HCT116 (cell line): ENCODE results near the gene GRID2.

Source experiments
- REST ChIP-seq: IDR thresholded peaks from 2 replicates; pipeline ENCODE4 v1.6.1; 2012; ENCODE audit warnings: low read depth
- TF ChIP-seq, protein P1 (sequence below), 3 experiments: fragments of 200-600 bp in 1 of 3; sonication (generic) in 1 of 3; IDR thresholded peaks in 2 of 3; conservative IDR thresholded peaks in 1 of 3; 2 replicates each; pipeline ENCODE4 v1.5.1; 2012 to 2017; ENCODE audit warnings: low read depth in 2 of 3, low read length in 2 of 3, antibody characterized with exemption in 1 of 3, borderline replicate concordance in 1 of 3, control low read depth in 1 of 3, mild to moderate bottlenecking in 1 of 3, mixed read lengths in 1 of 3, mixed run types in 1 of 3, moderate library complexity in 1 of 3; ENCODE audit not compliant: insufficient read depth in 1 of 3

DNA sequence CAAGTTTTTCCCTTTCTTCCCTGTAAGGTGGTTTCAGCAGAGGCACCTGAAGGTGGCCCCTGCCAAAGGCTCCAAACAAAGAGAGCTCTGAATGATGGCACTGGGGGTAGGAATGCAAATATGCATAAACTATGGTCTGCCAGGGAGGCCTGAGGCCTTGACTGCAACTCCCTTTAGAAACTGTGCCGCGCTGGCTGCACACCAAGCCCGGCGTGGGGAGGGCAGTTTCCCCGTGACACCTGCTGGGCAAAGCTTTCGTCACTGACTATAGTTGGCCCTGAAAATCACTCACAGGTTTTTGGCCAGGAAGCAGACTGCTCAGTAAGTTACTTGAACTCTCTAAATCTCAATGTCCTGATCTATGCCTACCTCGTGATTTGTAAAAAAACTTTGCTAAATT lies 1427.0 kb downstream of the GRID2 start:
- TF ChIP-seq REST, result no peak
- TF ChIP-seq, protein P1, sequence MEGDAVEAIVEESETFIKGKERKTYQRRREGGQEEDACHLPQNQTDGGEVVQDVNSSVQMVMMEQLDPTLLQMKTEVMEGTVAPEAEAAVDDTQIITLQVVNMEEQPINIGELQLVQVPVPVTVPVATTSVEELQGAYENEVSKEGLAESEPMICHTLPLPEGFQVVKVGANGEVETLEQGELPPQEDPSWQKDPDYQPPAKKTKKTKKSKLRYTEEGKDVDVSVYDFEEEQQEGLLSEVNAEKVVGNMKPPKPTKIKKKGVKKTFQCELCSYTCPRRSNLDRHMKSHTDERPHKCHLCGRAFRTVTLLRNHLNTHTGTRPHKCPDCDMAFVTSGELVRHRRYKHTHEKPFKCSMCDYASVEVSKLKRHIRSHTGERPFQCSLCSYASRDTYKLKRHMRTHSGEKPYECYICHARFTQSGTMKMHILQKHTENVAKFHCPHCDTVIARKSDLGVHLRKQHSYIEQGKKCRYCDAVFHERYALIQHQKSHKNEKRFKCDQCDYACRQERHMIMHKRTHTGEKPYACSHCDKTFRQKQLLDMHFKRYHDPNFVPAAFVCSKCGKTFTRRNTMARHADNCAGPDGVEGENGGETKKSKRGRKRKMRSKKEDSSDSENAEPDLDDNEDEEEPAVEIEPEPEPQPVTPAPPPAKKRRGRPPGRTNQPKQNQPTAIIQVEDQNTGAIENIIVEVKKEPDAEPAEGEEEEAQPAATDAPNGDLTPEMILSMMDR (IDR thresholded peaks at IDR 0.05 in 2 of 3, conservative IDR thresholded peaks at IDR 0.05 in 1 of 3; ENCODE audit: borderline replicate concordance in 1 of 3, insufficient read depth in 1 of 3, low read depth in 2 of 3, low read length in 2 of 3), result no peak
